ENCODE measurements around the gene HOTAIR.

DNA sequence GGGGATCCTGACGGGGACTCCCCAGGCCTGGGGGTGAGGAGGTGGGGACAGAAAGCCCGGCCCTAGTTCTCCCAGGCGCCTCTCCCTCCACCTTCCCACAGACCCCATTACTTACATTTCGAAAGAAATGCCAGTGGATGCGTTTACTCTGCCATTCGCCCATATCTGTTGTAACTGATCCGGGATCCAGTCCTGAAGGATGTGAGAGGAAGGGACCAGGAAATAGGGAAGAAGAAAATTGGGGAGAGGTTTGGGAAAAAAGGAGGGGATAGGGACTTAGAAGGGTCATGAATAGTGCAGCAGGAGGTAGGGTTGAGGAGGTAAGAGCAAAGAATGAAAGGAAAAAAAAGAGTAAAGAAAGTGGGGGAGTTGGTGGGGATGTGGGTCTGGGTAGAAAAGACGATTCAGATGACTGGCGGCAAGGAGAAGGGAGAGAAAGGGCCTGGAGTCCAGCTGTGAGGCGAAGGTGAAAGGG lies 18.9 kb downstream of the HOTAIR start:
- TF ChIP-seq, protein P1, sequence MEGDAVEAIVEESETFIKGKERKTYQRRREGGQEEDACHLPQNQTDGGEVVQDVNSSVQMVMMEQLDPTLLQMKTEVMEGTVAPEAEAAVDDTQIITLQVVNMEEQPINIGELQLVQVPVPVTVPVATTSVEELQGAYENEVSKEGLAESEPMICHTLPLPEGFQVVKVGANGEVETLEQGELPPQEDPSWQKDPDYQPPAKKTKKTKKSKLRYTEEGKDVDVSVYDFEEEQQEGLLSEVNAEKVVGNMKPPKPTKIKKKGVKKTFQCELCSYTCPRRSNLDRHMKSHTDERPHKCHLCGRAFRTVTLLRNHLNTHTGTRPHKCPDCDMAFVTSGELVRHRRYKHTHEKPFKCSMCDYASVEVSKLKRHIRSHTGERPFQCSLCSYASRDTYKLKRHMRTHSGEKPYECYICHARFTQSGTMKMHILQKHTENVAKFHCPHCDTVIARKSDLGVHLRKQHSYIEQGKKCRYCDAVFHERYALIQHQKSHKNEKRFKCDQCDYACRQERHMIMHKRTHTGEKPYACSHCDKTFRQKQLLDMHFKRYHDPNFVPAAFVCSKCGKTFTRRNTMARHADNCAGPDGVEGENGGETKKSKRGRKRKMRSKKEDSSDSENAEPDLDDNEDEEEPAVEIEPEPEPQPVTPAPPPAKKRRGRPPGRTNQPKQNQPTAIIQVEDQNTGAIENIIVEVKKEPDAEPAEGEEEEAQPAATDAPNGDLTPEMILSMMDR (IDR thresholded peaks at IDR 0.05): no peak
- TF ChIP-seq POLR2A (IDR thresholded peaks at IDR 0.05): no peak
